Mesenchymal stem cell (in vitro differentiated cells and primary cell): ENCODE measurements around the gene EGFLAM.
A peak's percentile ranks its signal among the peaks of the same experiment; 100 is the strongest.

Source experiments
- DNase-seq: peaks from one replicate; pipeline ENCODE4 v3.0.0-alpha.2; 2013
- H2AFZ ChIP-seq: one replicate; pipeline ENCODE4 v1.6.1; 2013; ENCODE audit warnings: low read depth, mild to moderate bottlenecking, control low read depth, inconsistent platforms, low read length, moderate library complexity
- H2AK5ac ChIP-seq: 2 replicates; pipeline ENCODE4 v1.6.1; 2013; ENCODE audit warnings: low read length, moderate library complexity, mild to moderate bottlenecking, inconsistent platforms; ENCODE audit not compliant: severe bottlenecking
- H2BK120ac ChIP-seq: one replicate; pipeline ENCODE4 v1.6.1; 2013; ENCODE audit warnings: low read depth, mild to moderate bottlenecking, inconsistent platforms, low read length, moderate library complexity
- H2BK12ac ChIP-seq, 2 experiments: one replicate each; pipeline ENCODE4 v1.6.1; 2013; ENCODE audit warnings: inconsistent platforms in 2 of 2, low read length in 2 of 2, mild to moderate bottlenecking in 2 of 2, moderate library complexity in 2 of 2, control low read depth in 1 of 2
- H2BK15ac ChIP-seq: one replicate; pipeline ENCODE4 v1.6.1; 2013; ENCODE audit warnings: mild to moderate bottlenecking, low read depth, inconsistent platforms; ENCODE audit not compliant: poor library complexity, severe bottlenecking
- H2BK5ac ChIP-seq: 2 replicates; pipeline ENCODE4 v1.6.1; 2013; ENCODE audit warnings: low read depth, mild to moderate bottlenecking, low read length, control low read depth, inconsistent platforms; ENCODE audit not compliant: poor library complexity, severe bottlenecking
- H3K14ac ChIP-seq, 2 experiments: one replicate each; pipeline ENCODE4 v1.6.1; 2013; ENCODE audit warnings: inconsistent platforms in 2 of 2, low read length in 2 of 2, control low read depth in 1 of 2, mild to moderate bottlenecking in 1 of 2, moderate library complexity in 1 of 2
- H3K18ac ChIP-seq, 2 experiments: one replicate each; pipeline ENCODE4 v1.6.1; 2013; ENCODE audit warnings: inconsistent platforms in 2 of 2, low read length in 2 of 2, control low read depth in 1 of 2, low read depth in 1 of 2, mild to moderate bottlenecking in 1 of 2
- H3K23ac ChIP-seq, 2 experiments: one replicate each; pipeline ENCODE4 v1.6.1; 2013; ENCODE audit warnings: inconsistent platforms in 2 of 2, low read length in 2 of 2, mild to moderate bottlenecking in 2 of 2, moderate library complexity in 2 of 2, control low read depth in 1 of 2
- H3K27ac ChIP-seq: 2 replicates; pipeline ENCODE4 v1.5.1; 2013; ENCODE audit warnings: mild to moderate bottlenecking, moderate library complexity, low read length, control low read depth, inconsistent platforms; ENCODE audit not compliant: poor library complexity, severe bottlenecking
- H3K27me3 ChIP-seq, 2 experiments: 2 replicates each; pipeline versions ENCODE4 v1.6.1 to v1.7.0; 2013; ENCODE audit warnings: low read length in 2 of 2, mild to moderate bottlenecking in 2 of 2, moderate library complexity in 2 of 2, control low read depth in 1 of 2, inconsistent platforms in 1 of 2; ENCODE audit not compliant: control insufficient read depth in 1 of 2, insufficient read depth in 1 of 2
- H3K36me3 ChIP-seq, 2 experiments: 2 replicates each; pipeline versions ENCODE4 v1.6.1 to v1.7.0; 2013; ENCODE audit warnings: low read length in 2 of 2, control low read depth in 1 of 2, inconsistent platforms in 1 of 2, low read depth in 1 of 2, mild to moderate bottlenecking in 1 of 2; ENCODE audit not compliant: insufficient read depth in 2 of 2, control insufficient read depth in 1 of 2
- H3K4ac ChIP-seq, 2 experiments: one replicate each; pipeline ENCODE4 v1.6.1; 2013; ENCODE audit warnings: inconsistent platforms in 2 of 2, low read length in 2 of 2, mild to moderate bottlenecking in 2 of 2, moderate library complexity in 2 of 2, control low read depth in 1 of 2, low read depth in 1 of 2
- H3K4me1 ChIP-seq: 2 replicates; pipeline ENCODE4 v1.6.1; 2013; ENCODE audit warnings: low read depth, low read length, control low read depth; ENCODE audit not compliant: control insufficient read depth, insufficient read depth
- H3K4me2 ChIP-seq: 2 replicates; pipeline ENCODE4 v1.6.1; 2013; ENCODE audit warnings: low read length, mild to moderate bottlenecking, inconsistent platforms; ENCODE audit not compliant: poor library complexity, severe bottlenecking
- H3K4me3 ChIP-seq, 2 experiments: 2 replicates each; pipeline versions ENCODE4 v1.5.1 to v1.7.0; 2013; ENCODE audit warnings: low read length in 2 of 2, mild to moderate bottlenecking in 2 of 2, control low read depth in 1 of 2, low read depth in 1 of 2; ENCODE audit not compliant: insufficient read depth in 1 of 2
- H3K79me1 ChIP-seq: replicated peaks from 2 replicates; pipeline ENCODE4 v1.6.1; 2013; ENCODE audit warnings: mild to moderate bottlenecking, control low read depth, low read length, inconsistent platforms; ENCODE audit not compliant: poor library complexity, severe bottlenecking
- H3K9ac ChIP-seq: 2 replicates; pipeline ENCODE4 v1.7.0; 2013; ENCODE audit warnings: mild to moderate bottlenecking, low read length, moderate library complexity
- H3K9me3 ChIP-seq: 2 replicates; pipeline ENCODE4 v1.7.0; 2013; ENCODE audit warnings: mild to moderate bottlenecking, low read length; ENCODE audit not compliant: control insufficient read depth
- H4K8ac ChIP-seq: one replicate; pipeline ENCODE4 v1.6.1; 2013; ENCODE audit warnings: inconsistent platforms, mild to moderate bottlenecking, low read length, moderate library complexity
- H4K91ac ChIP-seq: one replicate; pipeline ENCODE4 v1.6.1; 2013; ENCODE audit warnings: mild to moderate bottlenecking, low read length, inconsistent platforms
- WGBS: methylation state at CpG from one replicate; pipeline ENCODE4 v1.1.7; 2013; ENCODE audit warnings: mixed read lengths; 5-methylcytosine and 5-hydroxymethylcytosine counted together

Gene EGFLAM

GRCh38 chr5:38456657-38457399 is 198.5 kb downstream of the EGFLAM start:
- Histone ChIP-seq H3K9ac (no peak overlapping the region), H3K36me3 (peaks cover 0 to 20% of the 10 kb centered on the region in 2 experiments), H3K4me3 (no peak overlapping the region), H4K8ac (no peak overlapping the region), H2BK12ac (no peak overlapping the region), H3K4ac (no peak overlapping the region), H3K9me3 (no peaks in the 10 kb centered on the region), H3K4me1 (peaks cover 5% of the 10 kb centered on the region), H3K14ac (no peak overlapping the region), H2AK5ac (no peak overlapping the region), H3K79me1 (no peaks in the 10 kb centered on the region), H2AFZ (no peak overlapping the region), H3K27ac (no peak overlapping the region), H3K4me2 (no peak overlapping the region), H3K18ac (no peak overlapping the region), H3K27me3 (peaks cover 0 to 4% of the 10 kb centered on the region in 2 experiments), H4K91ac (no peak overlapping the region), H2BK15ac (no peak overlapping the region), H2BK5ac (no peak overlapping the region), H3K23ac (no peak overlapping the region), H2BK120ac (no peak overlapping the region)
- WGBS: 99% methylated on average over 4 of the region's 4 CpGs
- no peak for DNase-seq

- Histone ChIP-seq H4K91ac (peak overlapping the region; percentile 78), H3K79me1 (no peaks in the 10 kb centered on the region), H3K4me3 (no peak overlapping the region), H3K36me3 (peaks cover 0 to 11% of the 10 kb centered on the region in 2 experiments), H2AK5ac (no peak overlapping the region), H2BK15ac (no peak overlapping the region), H3K27me3 (peaks cover 0 to 2% of the 10 kb centered on the region in 2 experiments), H2BK120ac (no peak overlapping the region), H2BK12ac (peak overlapping the region; percentile 6 to 59), H3K27ac (no peak overlapping the region), H3K4me2 (no peak overlapping the region), H3K9me3 (no peaks in the 10 kb centered on the region), H3K4me1 (peaks cover 8% of the 10 kb centered on the region), H2AFZ (no peak overlapping the region), H3K14ac (no peak overlapping the region), H3K23ac (no peak overlapping the region), H3K18ac (no peak overlapping the region), H3K4ac (no peak overlapping the region), H4K8ac (no peak overlapping the region), H2BK5ac (no peak overlapping the region), H3K9ac (no peak overlapping the region)
- no peak for DNase-seq
- 98% methylated on average over 8 of the region's 8 CpGs for WGBS
Measured at GRCh38 chr5:38458174-38458573, 199.8 kb downstream of the EGFLAM start.

GRCh38 chr5:38462976-38463633 is 204.7 kb downstream of the EGFLAM start:
- no peak overlapping the region for H2BK5ac ChIP-seq
- DNase-seq: peak; percentile 86
- H3K27me3 ChIP-seq: no peaks in the 10 kb centered on the region
- no peak overlapping the region for H4K91ac ChIP-seq
- H3K4me2 ChIP-seq: no peak overlapping the region
- no peak overlapping the region for H3K23ac ChIP-seq
- peaks cover 28% of the 10 kb centered on the region for H3K4me1 ChIP-seq
- H3K27ac ChIP-seq: peak overlapping the region; percentile 81
- peaks cover 0 to 7% of the 10 kb centered on the region in 2 experiments for H3K36me3 ChIP-seq
- peak overlapping the region; percentile 76 for H2AK5ac ChIP-seq
- H3K9ac ChIP-seq: no peak overlapping the region
- peak overlapping the region; percentile 29 for H2BK120ac ChIP-seq
- no peak overlapping the region for H2BK15ac ChIP-seq
- 43% methylated on average over 5 of the region's 7 CpGs for WGBS
- peak overlapping the region; percentile 76 to 80 for H3K18ac ChIP-seq
- peak overlapping the region; percentile 83 to 86 for H2BK12ac ChIP-seq
- H4K8ac ChIP-seq: no peak overlapping the region
- H3K9me3 ChIP-seq: no peaks in the 10 kb centered on the region
- peak overlapping the region in 1 of 2 experiments; percentile 21 for H3K4me3 ChIP-seq
- no peak overlapping the region for H2AFZ ChIP-seq
- H3K79me1 ChIP-seq: peaks cover 5% of the 10 kb centered on the region
- H3K14ac ChIP-seq: no peak overlapping the region
- H3K4ac ChIP-seq: no peak overlapping the region
